SK-N-SH treated with all-trans-retinoic acid at 6 μM for 48 hours (cell line): ENCODE results near the gene YOD1.

Experiments used
- ATAC-seq: fragments of 200-7000 bp; cut with Tn5 transposase; 3 replicates; pipeline ENCODE4 v1.9.1; 2020; ENCODE audit warnings: mild to moderate bottlenecking, moderate library complexity
- ARNTL ChIP-seq: fragments of 450-650 bp; formaldehyde crosslinking; IDR thresholded peaks from 2 replicates; pipeline ENCODE4 v1.5.0; 2020; ENCODE audit warnings: low read depth, mild to moderate bottlenecking, moderate library complexity, borderline replicate concordance
- BACH2 ChIP-seq: fragments of 250-450 bp; sonication (Bioruptor Pico); IDR thresholded peaks from 2 replicates; pipeline ENCODE4 v1.9.0; 2021; ENCODE audit warnings: mild to moderate bottlenecking, borderline replicate concordance
- CREB5 ChIP-seq: fragments of 250-450 bp; sonication (Bioruptor Pico); IDR thresholded peaks from 2 replicates; pipeline ENCODE4 v1.5.1; 2020; ENCODE audit warnings: low read depth, mild to moderate bottlenecking, moderate library complexity
- CSDC2 ChIP-seq: fragments of 250-450 bp; sonication (Bioruptor Pico); IDR thresholded peaks from 2 replicates; pipeline ENCODE4 v1.5.0; 2020; ENCODE audit warnings: mild to moderate bottlenecking, moderate library complexity
- CSRNP3 ChIP-seq: fragments of 250-450 bp; sonication (Bioruptor Pico); IDR thresholded peaks from 2 replicates; pipeline ENCODE4 v1.5.1; 2021; ENCODE audit warnings: mild to moderate bottlenecking, moderate library complexity
- ESRRG ChIP-seq: fragments of 250-450 bp; sonication (Bioruptor Pico); IDR thresholded peaks from 2 replicates; pipeline ENCODE4 v1.6.1; 2021; ENCODE audit warnings: mild to moderate bottlenecking
- GLIS3 ChIP-seq: fragments of 250-450 bp; sonication (Bioruptor Pico); IDR thresholded peaks from 2 replicates; pipeline ENCODE4 v1.5.0; 2020; ENCODE audit warnings: mild to moderate bottlenecking, moderate library complexity
- ISL1 ChIP-seq: fragments of 250-450 bp; sonication (Bioruptor Pico); IDR thresholded peaks from 2 replicates; pipeline ENCODE4 v2.1.2; 2022; ENCODE audit warnings: mild to moderate bottlenecking, moderate library complexity
- OSR1 ChIP-seq: fragments of 250-450 bp; sonication (Bioruptor Pico); IDR thresholded peaks from 2 replicates; pipeline ENCODE4 v1.8.0; 2022; ENCODE audit warnings: moderate library complexity, mild to moderate bottlenecking, inconsistent platforms
- POU6F1 ChIP-seq: fragments of 250-450 bp; sonication (Bioruptor Pico); IDR thresholded peaks from 2 replicates; pipeline ENCODE4 v1.8.0; 2021; ENCODE audit warnings: low read depth, mild to moderate bottlenecking, moderate library complexity, borderline replicate concordance
- PPARA ChIP-seq: fragments of 250-450 bp; sonication (Bioruptor Pico); IDR thresholded peaks from 2 replicates; pipeline ENCODE4 v1.5.0; 2020; ENCODE audit warnings: mild to moderate bottlenecking, borderline replicate concordance
- RARB ChIP-seq: fragments of 250-450 bp; sonication (Bioruptor Pico); IDR thresholded peaks from 2 replicates; pipeline ENCODE4 v1.8.0; 2021; ENCODE audit warnings: mild to moderate bottlenecking, moderate library complexity
- SNAI2 ChIP-seq: fragments of 250-450 bp; sonication (Bioruptor Pico); IDR thresholded peaks from 2 replicates; pipeline ENCODE4 v1.5.0; 2020; ENCODE audit warnings: mild to moderate bottlenecking, moderate library complexity
- TCF4 ChIP-seq: fragments of 250-450 bp; sonication (Bioruptor Pico); IDR thresholded peaks from 2 replicates; pipeline ENCODE4 v1.8.0; 2021; ENCODE audit warnings: mild to moderate bottlenecking, moderate library complexity, borderline replicate concordance
- TOX ChIP-seq: fragments of 250-450 bp; sonication (Bioruptor Pico); IDR thresholded peaks from 2 replicates; pipeline ENCODE4 v1.8.0; 2021; ENCODE audit warnings: mild to moderate bottlenecking, moderate library complexity, borderline replicate concordance
- ZC3H10 ChIP-seq: fragments of 250-450 bp; sonication (Bioruptor Pico); IDR thresholded peaks from 2 replicates; pipeline ENCODE4 v1.5.1; 2021; ENCODE audit warnings: mild to moderate bottlenecking, moderate library complexity
- ZFP3 ChIP-seq: fragments of 250-450 bp; sonication (Bioruptor Pico); IDR thresholded peaks from 2 replicates; pipeline ENCODE4 v1.5.0; 2020; ENCODE audit warnings: mild to moderate bottlenecking, moderate library complexity
- ZFP30 ChIP-seq: fragments of 450-650 bp; formaldehyde crosslinking; IDR thresholded peaks from 2 replicates; pipeline ENCODE4 v1.5.0; 2022; ENCODE audit warnings: mild to moderate bottlenecking, moderate library complexity
- ZNF565 ChIP-seq: fragments of 450-650 bp; formaldehyde crosslinking; conservative IDR thresholded peaks from 2 replicates; pipeline ENCODE4 v1.5.0; 2020; ENCODE audit warnings: low read depth, mild to moderate bottlenecking, moderate library complexity
- ZNF8 ChIP-seq: fragments of 450-650 bp; formaldehyde crosslinking; IDR thresholded peaks from 2 replicates; pipeline ENCODE4 v1.5.0; 2020; ENCODE audit warnings: mild to moderate bottlenecking, moderate library complexity

The YOD1 gene

GRCh38 chr1:207024202-207025145, 26.5 kb downstream of the YOD1 start:
- ATAC-seq, result peak; percentile 15
- TF ChIP-seq ZFP30 (CRISPR knock-in tag), result no peak
- no peak for TF ChIP-seq POU6F1 (CRISPR knock-in tag)
- TF ChIP-seq CSDC2 (CRISPR knock-in tag), result no peak
- no peak for TF ChIP-seq ARNTL (CRISPR knock-in tag)
- TF ChIP-seq ISL1 (CRISPR knock-in tag), result no peak
- no peak for TF ChIP-seq SNAI2 (CRISPR knock-in tag)
- TF ChIP-seq RARB, result no peak
- TF ChIP-seq CSRNP3 (CRISPR knock-in tag), result no peak
- no peak for TF ChIP-seq PPARA
- TF ChIP-seq ZFP3 (CRISPR knock-in tag), result no peak

GRCh38 chr1:207022996-207023679, 27.9 kb downstream of the YOD1 start:
- no peak for TF ChIP-seq ARNTL (CRISPR knock-in tag)
- TF ChIP-seq CSDC2 (CRISPR knock-in tag), result no peak
- no peak for TF ChIP-seq PPARA
- TF ChIP-seq CSRNP3 (CRISPR knock-in tag), result no peak
- no peak for TF ChIP-seq ZNF8 (CRISPR knock-in tag)
- TF ChIP-seq CREB5 (CRISPR knock-in tag), result no peak
- TF ChIP-seq RARB, result no peak
- TF ChIP-seq TOX (CRISPR knock-in tag), result no peak
- no peak for TF ChIP-seq ESRRG (CRISPR knock-in tag)
- TF ChIP-seq GLIS3 (CRISPR knock-in tag), result no peak
- TF ChIP-seq BACH2, result no peak
- TF ChIP-seq ZC3H10, result no peak
- ATAC-seq, result no peak

GRCh38 chr1:207021876-207022596, 29.0 kb downstream of the YOD1 start:
- ATAC-seq, result no peak
- TF ChIP-seq TOX (CRISPR knock-in tag), result no peak
- TF ChIP-seq RARB, result no peak
- TF ChIP-seq CSRNP3 (CRISPR knock-in tag), result no peak
- TF ChIP-seq ZNF565, result no peak
- no peak for TF ChIP-seq GLIS3 (CRISPR knock-in tag)
- TF ChIP-seq CREB5 (CRISPR knock-in tag), result no peak
- TF ChIP-seq CSDC2 (CRISPR knock-in tag), result no peak
- no peak for TF ChIP-seq ISL1 (CRISPR knock-in tag)
- no peak for TF ChIP-seq ZNF8 (CRISPR knock-in tag)
- TF ChIP-seq ZFP3 (CRISPR knock-in tag), result no peak
- TF ChIP-seq ESRRG (CRISPR knock-in tag), result no peak
- TF ChIP-seq OSR1, result no peak
- no peak for TF ChIP-seq POU6F1 (CRISPR knock-in tag)
- TF ChIP-seq PPARA, result no peak
- no peak for TF ChIP-seq ZC3H10
- no peak for TF ChIP-seq TCF4 (CRISPR knock-in tag)
